GM12801 (cell line): ENCODE results near the gene BIN2.

Experiments used
- CTCF ChIP-seq: IDR thresholded peaks from one replicate; pipeline ENCODE4 v1.5.1; 2011; ENCODE audit warnings: control low read depth; ENCODE audit not compliant: insufficient read length; ENCODE audit errors: extremely low read depth

BIN2 gene

DNA sequence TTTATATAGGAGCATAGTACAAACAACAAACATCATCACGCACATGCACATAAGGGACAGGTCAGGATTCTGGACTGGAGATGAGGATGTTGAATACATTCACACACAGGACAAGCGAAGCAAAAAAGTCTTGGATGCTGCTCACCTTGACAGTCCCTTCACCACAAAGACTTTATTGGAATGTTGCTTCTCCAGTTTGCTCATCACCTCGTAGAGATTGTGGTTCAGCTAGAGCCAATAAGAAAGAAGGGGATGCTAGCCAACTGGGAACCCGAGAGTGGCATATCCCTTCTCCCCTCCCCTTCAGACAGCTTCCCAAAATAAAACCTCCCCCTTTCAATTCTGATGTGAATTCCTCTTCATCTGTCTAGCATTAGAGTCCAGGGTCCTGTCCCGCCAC lies 28.3 kb downstream of the BIN2 start:
- TF ChIP-seq CTCF, result no peak

- TF ChIP-seq CTCF, result no peak
Measured at GRCh38 chr12:51293696-51294095, 30.3 kb downstream of the BIN2 start.

- TF ChIP-seq CTCF, result no peak
Measured at GRCh38 chr12:51285843-51286242, 38.1 kb downstream of the BIN2 start.

GRCh38 chr12:51281202-51281924 lies 42.6 kb downstream of the BIN2 start:
- no peak for TF ChIP-seq CTCF

- TF ChIP-seq CTCF, result no peak
Measured at GRCh38 chr12:51275088-51275487, 48.9 kb downstream of the BIN2 start.

- no peak for TF ChIP-seq CTCF
Measured at GRCh38 chr12:51270951-51271518, 52.9 kb downstream of the BIN2 start.

GRCh38 chr12:51270067-51270950 lies 53.7 kb downstream of the BIN2 start, which contains the start of gene SMAGP:
Gene SMAGP (minus strand): TSS chr12:51270415. CDS start chr12:51269278, 1,137 bp downstream.
- no peak for TF ChIP-seq CTCF
